Ramos (cell line): Measurements from ENCODE around the gene PLCD1.
"Not testable (repeated sequence)": the region's sequence is repeated elsewhere in the genome, so short reads cannot be mapped to it uniquely, and the experiment has no call there.

ENCODE experiments used
- in situ Hi-C: fragments of 300-500 bp; cut with MboI; formaldehyde crosslinking; loops from one replicate; pipeline ENCODE4 v1.14.3; 2022; ENCODE audit warnings: low sequenced_read_pairs; ENCODE audit not compliant: unreplicated experiment

PLCD1 gene

DNA sequence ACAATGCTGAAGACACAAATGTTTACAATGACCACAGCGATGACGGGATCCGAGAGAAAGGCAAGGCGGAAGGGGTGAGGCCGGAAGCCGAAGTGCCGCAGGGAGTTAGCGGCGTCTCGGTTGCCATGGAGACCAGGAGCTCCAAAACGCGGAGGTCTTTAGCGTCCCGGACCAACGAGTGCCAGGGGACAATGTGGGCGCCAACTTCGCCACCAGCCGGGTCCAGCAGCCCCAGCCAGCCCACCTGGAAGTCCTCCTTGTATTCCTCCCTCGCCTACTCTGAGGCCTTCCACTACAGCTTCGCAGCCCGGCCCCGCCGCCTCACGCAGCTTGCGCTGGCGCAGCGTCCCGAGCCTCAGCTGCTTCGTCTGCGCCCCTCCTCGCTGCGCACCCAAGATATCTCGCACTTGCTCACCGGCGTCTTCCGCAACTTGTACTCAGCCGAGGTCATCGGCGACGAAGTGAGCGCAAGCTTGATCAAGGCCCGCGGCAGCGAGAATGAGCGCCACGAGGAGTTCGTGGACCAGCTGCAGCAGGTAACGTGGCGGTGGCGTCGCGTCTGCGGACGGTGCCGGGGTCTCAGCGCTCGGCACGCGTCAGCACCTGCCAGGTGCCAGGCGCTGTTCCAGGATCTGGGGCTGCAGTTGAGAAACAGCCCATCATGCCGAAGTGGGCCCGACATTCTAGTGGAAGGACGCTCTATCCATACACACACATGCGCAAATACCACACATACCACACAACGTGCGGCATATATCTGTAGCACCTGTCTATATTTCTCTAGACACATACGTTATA lies 9.9 kb upstream of the PLCD1 start, which contains the start of gene DLEC1:
TSS of gene DLEC1 (plus strand) at position 108 of the 798 bp plus-strand sequence. CDS start at position 126, 18 bp downstream.
- in situ Hi-C loops = no loop called here

DNA sequence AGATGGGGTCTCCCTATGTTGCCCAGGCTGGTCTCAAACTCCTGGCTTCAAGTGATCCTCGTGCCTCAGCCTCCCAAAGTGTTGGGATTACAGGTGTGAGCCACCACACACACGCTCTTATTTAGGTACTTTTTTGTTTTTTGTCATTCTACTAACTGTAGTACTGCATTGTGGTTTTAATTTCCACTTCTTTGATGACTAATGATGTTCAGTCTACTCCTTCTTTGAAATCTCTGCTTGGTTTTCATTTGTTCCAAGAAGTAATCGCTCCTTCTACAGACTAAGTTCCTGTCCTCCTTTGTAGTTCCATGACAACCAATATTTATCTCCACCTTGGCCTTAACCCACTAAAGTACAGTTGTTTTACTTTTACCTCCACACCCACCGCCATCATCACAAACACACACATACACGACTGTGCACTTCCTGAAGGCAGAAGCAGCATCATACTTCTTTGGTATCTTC lies 9.0 kb upstream of the PLCD1 start:
- in situ Hi-C loops = no loop called here

DNA sequence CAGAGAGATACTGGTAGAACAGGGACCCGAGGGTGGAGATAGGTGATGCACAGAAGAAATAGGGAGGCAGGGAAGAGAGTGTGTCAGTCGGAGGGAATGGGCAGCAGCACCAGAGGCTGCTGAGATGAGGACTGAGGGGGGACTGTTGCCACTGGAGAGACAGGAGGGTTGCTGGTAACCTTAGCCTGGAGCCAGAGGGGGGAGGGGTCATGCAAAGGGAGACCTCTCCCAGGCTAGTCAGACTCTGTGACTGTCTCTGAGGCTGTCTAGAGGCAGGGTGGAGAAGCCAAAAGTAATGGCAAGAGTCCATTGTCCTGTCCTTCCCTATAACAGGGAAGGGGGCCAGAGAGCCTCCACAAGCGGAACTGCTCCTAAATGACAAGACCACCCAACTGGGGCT lies 7.5 kb upstream of the PLCD1 start:
- in situ Hi-C loops = no loop called here

DNA sequence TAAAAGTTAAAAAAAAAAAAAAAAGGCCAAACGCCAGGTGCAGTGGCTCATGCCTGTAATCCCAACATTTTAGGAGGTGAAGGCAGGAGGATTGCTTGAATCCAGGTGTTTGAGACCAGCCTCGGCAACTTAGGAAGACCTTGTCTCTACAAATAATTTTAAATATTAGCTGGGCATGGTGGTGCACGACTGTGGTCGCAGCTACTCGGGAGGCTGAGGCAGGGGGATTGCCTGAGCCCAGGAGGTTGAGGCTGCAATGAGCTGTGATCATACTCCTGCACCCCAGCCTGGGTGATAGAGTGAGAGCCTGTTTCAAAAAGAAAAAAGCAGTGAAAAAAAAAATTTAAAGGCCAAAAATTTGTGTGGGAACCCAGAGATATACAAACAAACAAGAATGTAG lies 6.8 kb upstream of the PLCD1 start:
- in situ Hi-C loops = no loop called here

DNA sequence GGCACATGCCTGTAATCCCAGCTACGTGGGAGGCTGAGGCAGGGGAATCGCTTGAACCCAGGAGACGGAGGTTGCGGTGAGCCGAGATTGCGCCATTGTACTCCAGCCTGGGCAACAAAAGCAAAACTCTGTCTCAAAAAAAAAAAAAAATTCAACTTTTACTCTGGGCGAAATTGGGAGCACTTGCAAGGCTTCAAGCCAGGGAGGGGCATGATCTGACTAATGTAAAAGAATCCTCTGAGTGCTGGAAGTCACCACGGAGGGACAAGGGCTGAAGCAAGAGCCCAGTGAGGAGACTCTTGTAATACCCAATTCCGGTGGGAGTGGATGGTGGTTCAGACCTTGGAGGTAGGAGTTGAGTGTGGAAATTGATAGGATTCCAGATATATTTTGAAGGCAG lies 4.9 kb upstream of the PLCD1 start:
- in situ Hi-C loops = not testable (repeated sequence)

DNA sequence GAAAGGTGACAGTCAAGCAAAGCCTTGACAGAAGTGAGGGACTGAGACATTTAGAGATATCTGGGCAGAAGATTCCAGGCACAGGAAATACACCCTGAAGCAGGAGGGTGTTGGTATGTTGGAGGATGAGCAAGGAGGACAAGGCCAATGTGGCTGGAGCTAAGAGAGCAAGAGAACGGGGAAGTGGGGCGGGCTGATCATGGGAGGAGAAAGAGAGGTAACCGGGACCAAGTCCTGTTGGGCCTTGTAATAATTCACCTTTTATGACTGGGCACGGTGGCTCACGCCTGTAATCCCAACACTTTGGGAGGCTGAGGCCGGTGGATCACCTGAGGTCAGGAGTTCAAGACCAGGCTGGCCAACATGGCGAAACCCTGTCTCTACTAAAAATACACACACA lies 4.1 kb upstream of the PLCD1 start:
- in situ Hi-C loops = not testable (repeated sequence)

DNA sequence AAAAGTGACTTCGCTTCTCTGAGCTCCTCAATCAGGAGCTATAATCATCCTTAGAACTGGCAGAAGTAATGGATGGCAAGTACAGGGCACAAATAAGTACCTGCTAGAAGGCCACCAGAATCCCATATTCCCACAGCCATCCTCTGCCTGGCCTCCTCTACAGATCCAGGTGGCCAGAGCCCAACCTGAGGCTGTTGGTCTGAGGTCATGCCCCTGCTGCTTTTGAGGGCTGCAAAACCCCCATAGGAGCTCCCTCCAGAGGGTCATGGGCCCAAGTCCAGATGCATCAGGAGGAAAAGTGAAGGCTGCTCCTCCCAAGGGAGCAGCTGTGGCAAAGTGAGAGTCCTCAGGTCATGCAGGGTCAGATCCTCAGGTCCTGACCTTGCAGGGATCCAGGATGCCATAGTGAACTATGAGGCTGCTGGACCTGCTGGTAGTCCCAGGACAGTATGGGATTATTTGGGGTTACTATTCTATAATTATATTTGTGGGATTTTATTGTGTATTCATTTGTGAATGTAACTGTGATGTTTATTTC lies 3.0 kb upstream of the PLCD1 start:
- in situ Hi-C loops = no loop called here

DNA sequence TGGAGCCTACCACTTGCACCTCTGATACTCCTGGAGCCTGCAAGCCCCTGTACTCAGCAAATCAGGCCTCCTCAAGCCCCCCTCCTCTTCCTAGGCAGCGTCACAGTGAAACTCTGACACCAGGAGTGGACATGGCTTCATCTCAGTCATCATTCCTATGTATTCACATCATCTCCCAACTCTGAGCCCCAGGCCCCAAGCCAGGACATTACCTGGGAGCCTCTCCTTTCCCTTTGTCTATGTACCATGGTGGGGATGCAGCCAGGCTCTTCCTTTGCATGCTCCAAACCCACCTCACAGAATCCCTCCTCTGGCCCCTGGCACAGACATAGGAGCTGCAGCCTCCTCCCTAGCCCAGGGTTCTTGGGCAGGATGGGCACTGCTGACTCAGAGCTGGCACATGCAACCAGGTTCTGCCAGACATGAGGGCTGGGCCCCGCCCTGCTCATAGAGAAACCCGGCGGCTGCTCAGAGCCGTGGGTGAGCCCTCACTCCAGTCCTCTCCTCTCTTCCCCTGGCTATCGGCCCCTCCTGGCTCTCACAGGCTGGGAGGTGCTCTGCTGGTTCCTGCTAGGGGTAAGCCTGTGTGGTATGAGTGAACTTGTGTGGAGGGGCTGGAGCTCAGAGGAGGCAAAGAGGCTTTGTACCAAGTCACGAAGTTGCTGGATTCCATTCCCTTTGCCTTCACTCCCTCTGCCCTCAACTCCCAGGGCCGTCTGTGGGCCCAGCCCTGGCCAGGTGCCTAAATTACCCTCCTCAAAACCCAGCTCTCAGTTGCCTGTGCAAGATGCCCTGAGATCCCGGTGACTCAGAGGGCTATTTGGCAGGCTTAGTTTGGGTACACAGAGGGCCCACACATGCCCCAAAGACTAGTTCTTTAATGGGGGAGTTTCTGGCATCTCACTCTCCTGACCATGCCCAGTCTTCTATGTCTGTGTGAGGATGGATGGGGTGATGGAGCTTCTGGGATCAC lies 1.9 kb upstream of the PLCD1 start:
- in situ Hi-C loops = no loop called here

DNA sequence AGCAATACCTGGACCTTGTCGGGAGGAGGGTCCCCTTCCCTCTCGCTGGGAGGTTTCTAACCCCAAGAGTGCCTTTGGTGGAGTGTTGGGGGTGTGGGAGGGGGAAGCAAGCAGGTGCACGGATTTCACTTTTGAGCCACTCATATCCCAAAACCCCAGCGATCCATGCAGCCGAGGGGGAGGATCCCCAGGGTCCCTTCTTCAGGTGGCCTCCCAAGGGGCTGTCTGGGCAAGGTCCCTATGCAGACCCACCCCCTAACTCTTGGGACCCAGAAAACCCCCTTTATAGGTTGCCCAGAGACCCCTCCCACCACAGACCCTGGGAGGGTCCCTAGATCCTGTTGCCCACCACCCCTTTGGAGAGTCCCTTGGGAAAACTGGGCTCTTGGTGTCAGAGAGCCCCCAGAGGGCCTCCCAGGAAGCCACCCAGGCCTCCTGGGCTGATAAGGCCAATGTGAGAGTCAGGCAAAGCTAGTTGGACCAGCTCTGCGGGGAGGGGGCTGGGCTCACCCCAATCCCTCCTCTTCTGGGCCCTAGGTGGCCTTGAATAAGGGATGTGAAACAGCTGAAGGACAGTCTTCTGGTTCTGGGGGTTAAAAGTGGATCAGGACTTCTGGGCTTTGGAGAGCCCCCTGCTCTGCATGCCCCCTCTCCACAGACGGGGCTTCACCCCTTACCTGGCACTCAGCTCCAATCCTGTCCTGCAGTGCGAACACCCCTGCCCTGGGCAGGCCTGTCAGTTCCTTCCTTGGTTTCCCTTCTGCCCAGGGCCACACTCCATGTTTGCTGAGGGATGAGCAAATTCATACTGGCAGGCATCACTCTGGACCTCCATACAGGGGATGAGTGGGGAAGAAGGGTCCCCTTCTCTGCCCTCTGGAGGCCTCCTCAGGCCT lies 932 bp upstream of the PLCD1 start:
- in situ Hi-C loops = no loop called here

DNA sequence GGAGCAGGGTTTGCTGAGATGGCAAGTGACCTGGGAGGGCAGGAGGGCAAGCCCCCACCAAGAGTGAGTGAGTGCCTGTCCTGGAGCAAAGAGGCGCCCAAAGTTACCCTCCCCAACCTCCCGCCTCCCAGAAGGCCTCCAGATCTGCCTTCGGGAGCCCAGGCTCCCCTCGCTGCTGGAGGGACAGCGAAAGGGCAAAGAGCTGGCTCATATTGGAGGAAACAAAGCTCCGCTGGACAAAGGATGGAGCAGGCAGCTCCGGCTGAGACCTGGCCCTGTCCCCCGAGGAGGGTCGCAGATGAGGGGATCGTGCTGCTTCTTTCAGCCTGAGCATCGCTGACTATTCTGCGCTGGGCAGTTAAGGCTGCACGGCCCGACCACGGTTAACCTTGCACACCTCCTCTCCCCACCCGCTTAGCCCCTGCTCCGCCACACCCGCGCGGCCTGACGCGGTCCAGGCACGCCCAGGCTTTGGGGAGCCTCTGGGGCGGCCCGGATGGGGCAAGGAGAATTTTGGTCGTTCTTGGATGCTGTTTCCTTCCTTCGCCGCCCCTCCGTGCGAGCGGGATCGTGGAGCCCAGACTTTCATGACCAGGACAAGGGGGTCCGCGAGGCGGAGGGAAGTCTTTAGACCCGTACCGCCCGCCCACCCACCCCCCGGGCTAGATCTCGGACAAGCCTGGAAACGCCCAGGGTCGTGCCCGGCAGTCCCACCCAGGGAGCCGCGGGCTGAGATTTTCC lies 651 bp downstream of the PLCD1 start:
- in situ Hi-C loops = no loop called here

DNA sequence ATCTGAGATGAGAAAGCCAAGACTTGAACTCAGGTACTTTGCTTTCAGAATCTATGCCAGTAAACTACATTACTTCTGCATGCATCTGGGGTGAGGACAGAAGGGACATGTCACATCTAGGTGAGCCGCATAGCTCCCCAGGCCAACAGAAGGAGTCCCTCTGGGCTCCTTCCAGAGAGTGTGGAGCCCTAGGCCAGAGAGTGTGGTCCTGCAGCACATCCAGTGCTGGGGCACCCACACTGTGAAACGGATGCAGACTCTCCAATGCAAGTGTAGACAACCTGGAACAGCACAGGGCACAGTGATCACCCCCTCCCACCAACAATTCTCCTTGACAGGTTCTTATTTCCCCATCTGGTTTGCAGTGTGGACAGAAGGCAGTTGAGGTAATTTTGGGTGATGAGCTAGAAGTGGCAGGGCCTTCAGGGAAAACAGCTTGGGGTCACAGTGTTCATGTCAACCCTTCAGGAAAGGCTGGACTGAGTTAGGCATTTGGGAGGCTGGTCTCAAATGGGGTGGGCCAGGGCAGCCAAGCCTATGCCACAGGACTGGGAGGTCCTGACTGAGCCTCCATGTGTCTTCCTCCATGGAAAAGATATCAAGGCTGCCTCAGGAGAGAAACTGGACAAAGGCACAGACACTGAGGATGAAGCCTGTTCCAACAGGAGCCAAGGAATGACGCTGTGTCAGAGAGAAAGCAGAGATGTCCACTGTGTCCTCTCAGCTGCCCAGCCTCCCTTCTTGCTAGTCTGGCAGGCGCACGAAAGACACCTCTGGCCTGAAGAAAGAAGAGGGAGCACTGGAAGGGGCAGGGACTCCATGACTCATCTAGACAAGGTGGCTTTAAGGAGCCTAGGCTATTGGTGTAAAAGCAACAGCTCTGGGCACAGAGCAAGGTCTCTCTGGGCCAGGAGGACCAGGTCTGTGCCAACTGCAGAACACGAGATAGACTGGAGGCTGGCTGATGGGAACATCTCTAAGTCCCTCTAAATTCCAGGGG lies 1.7 kb downstream of the PLCD1 start:
- in situ Hi-C loops = no loop called here

DNA sequence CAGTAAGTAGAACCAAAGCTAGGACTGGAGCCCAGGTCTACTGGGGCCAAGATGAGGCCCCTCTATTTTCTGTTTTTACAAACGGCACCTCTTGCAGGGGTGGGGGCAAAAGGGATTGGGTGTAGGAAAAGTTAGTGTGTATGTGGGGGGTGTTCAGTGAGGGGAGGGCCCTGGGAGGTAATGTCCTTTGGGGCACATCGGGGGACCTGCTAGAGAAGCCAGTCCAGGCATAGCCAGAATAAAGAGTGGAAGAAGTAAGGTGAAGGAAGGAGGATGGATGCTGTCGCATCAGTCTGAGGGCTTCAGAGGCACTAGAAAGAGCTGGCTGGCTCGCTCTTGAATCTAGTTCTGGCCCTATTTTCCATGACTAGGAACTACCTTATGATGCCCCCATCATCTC lies 2.6 kb downstream of the PLCD1 start:
- in situ Hi-C loops = no loop called here

DNA sequence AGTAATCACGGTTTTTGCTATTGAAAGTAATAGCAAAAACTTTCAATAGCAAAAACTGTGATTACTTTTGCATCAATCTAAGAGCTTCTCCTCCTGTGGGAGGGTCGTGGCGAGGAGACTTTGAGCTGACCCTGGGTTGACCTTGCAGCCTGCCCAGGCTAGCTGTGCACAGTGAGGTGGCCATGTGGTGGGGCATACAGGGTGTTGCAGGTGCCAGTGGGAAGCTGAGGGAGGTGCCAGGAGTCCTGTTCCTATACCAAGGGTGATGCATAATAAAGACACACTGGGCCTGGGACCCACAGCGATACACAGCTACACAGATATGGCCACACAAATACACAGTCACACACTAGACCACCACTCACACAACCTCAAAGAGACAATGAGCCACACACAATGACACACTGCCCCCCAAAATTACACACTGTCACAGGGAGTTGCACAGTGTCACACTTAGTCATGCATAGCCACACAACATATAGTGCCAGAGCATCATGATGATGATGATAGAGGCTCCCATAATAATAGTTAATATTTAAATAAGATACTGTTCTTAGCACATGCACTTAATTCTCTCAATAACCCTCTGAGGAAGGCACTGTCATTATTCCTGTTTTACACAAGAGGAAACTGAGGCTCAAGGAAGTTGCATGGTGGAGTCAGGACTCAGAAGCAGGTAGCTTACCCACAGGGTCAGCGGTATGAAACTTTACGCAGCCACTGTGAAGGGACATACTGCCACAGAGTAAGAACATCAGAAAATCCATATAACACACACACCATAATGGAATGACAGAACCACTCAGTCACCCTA lies 6.3 kb downstream of the PLCD1 start:
- in situ Hi-C loops = no loop called here

DNA sequence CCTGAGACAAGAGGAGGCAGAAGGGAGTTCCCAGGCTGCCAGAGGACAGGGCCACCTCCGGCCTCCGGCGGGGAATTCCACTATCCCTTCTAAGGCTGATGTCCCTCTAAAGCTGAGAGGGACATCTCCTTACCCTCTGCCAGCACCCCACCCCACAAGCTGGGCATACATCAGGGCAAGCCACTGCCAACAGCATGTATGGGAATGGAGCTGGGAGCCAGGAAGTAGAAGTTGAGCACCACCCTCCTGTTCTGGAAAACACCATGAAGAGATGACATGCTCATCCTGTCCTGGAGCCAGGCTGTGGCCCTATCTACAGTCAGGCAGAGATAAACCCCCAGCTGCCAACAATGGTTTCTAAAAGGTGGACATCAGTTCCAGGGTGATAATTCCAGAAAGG lies 7.1 kb downstream of the PLCD1 start:
- in situ Hi-C loops = no loop called here

DNA sequence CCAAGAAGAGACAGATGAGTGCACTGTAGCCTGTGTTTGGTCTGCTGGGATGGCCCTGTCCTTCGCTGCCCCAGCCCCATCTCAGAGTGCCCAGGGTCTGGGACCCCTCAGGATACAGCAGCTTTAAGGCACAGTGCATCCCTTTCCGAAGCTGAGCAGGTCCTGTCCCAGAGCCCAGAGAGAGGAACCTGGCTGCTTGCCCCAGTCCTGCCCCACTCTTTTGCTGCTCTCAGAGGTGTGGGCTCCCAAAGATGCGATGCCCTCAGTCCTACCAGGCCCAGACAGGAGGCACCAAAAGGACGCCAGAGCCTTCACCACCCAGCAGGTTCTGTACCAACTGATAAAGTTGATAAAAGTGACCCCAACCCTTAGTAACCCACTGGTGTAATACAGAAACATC lies 8.2 kb downstream of the PLCD1 start:
- in situ Hi-C loops = no loop called here

DNA sequence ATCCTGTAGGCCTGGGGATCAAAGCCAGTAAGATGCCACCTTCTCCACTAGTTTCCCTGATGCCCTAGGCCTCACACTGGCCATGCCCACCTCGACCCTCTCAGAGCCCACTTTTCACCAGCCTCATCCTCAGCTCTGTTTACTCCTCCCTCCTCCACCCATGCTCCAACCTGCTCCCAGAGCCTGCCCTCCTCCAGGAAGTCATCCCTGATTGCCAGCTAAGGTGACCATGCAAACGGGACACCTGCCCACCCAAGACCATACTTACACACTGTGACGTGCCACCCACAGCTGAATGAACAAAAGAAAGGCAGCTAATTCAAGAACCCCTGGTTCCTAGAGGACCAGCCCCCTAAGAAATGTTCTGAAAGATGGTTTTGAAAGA lies 9.1 kb downstream of the PLCD1 start:
- in situ Hi-C loops = no loop called here

DNA sequence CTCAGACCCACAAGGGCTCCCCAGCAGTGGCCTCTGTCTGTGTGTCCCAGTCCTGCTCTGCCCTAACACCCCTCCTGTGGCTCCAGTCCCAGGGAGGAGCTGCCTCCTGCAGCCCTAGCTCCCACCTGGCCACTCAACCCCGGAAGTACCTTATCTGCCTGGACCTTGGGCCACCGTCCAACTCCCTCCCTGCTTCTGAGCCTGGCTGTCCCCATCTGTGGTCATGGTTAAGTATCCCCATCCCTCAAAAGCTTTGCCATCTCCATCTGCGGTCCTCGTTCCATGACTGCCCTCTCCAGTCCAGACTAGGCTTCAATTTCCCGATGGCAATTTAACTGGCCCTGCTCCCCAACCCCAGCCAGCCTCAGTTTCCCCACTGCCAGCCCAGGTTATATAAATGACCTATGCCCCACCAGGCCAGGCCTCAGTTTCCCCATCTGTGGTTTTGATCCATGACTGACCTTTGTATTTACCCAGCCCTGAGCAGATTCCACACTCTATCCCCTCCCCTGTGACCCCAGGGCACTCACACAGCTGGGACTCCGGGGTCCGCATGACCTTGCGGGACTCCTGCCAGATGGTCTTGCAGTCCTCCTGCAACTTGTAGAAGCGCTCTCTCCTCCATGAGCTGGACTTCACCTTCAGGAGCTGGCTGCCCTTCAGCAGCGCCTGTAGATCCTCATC lies 9.6 kb downstream of the PLCD1 start:
- in situ Hi-C loops = no loop called here
